GM19025 (cell line): ENCODE measurements around the gene SIGLEC12.
"Not testable (repeated sequence)": the region's sequence is repeated elsewhere in the genome, so short reads cannot be mapped to it uniquely, and the experiment has no call there.

Source experiments
- ATAC-seq: cut with Tn5 transposase; IDR thresholded peaks from one replicate; pipeline ENCODE4 v1.9.1; 2021; ENCODE audit warnings: mild to moderate bottlenecking, low read depth, moderate library complexity; ENCODE audit not compliant: unreplicated experiment

Gene SIGLEC12

GRCh38 chr19:51524666-51525264 lies 23.2 kb upstream of the SIGLEC12 start:
- no peak for ATAC-seq

GRCh38 chr19:51521781-51522180 lies 20.2 kb upstream of the SIGLEC12 start:
- no peak for ATAC-seq

GRCh38 chr19:51521357-51521756 lies 19.8 kb upstream of the SIGLEC12 start:
- ATAC-seq: no peak

- no peak for ATAC-seq
Observed at GRCh38 chr19:51520728-51521127, 19.1 kb upstream of the SIGLEC12 start.

GRCh38 chr19:51514866-51515481 lies 13.4 kb upstream of the SIGLEC12 start:
- ATAC-seq: no peak

- no peak for ATAC-seq
Observed at GRCh38 chr19:51513968-51514367, 12.4 kb upstream of the SIGLEC12 start.

GRCh38 chr19:51511353-51511752 lies 9.8 kb upstream of the SIGLEC12 start:
- no peak for ATAC-seq

GRCh38 chr19:51509823-51510660 lies 8.4 kb upstream of the SIGLEC12 start:
- ATAC-seq: no peak

GRCh38 chr19:51508059-51508733 lies 6.6 kb upstream of the SIGLEC12 start:
- ATAC-seq: no peak

GRCh38 chr19:51507640-51508058 lies 6.0 kb upstream of the SIGLEC12 start:
- no peak for ATAC-seq

- no peak for ATAC-seq
Observed at GRCh38 chr19:51507192-51507591, 5.6 kb upstream of the SIGLEC12 start.

GRCh38 chr19:51505904-51506303 lies 4.3 kb upstream of the SIGLEC12 start:
- no peak for ATAC-seq

GRCh38 chr19:51503896-51504295 lies 2.3 kb upstream of the SIGLEC12 start:
- ATAC-seq: no peak

- no peak for ATAC-seq
Observed at GRCh38 chr19:51503286-51503817, 1.8 kb upstream of the SIGLEC12 start.

GRCh38 chr19:51500931-51501330 lies 669 bp downstream of the SIGLEC12 start:
- ATAC-seq: not testable (repeated sequence)

- no peak for ATAC-seq
Observed at GRCh38 chr19:51497666-51498065, 3.9 kb downstream of the SIGLEC12 start.

GRCh38 chr19:51493776-51494175 lies 7.8 kb downstream of the SIGLEC12 start:
- no peak for ATAC-seq

GRCh38 chr19:51491586-51491985 lies 10.0 kb downstream of the SIGLEC12 start:
- ATAC-seq: no peak

GRCh38 chr19:51490676-51491075 lies 10.9 kb downstream of the SIGLEC12 start:
- ATAC-seq: no peak

GRCh38 chr19:51489113-51489512 lies 12.5 kb downstream of the SIGLEC12 start:
- no peak for ATAC-seq

- no peak for ATAC-seq
Observed at GRCh38 chr19:51488491-51488890, 13.1 kb downstream of the SIGLEC12 start.
